ENCODE results near the gene ATP1A3. TPM values are rescaled to one million over a fixed set of nuclear protein-coding genes. Genes with fewer than 3 reads are reported as not detected.

Gene ATP1A3
- total RNA-seq, 1 experiment from 2014 or later: 34.7 TPM

GRCh38 chr19:41957838-41958366 lies 36.1 kb downstream of the ATP1A3 start:
- Histone ChIP-seq H3K36me3 (ENCODE audit: control insufficient read depth in 1 of 2, insufficient read depth in 2 of 2, low read length in 2 of 2) (no peaks in the 10 kb centered on the region), H3K9me3 (ENCODE audit: control insufficient read depth in 1 of 2, insufficient read depth in 1 of 2, low read depth in 1 of 2, low read length in 2 of 2) (no peaks in the 10 kb centered on the region), H3K4me1 (ENCODE audit: control insufficient read depth in 1 of 2, insufficient read depth in 2 of 2, low read length in 2 of 2) (peaks cover 24 to 38% of the 10 kb centered on the region in 2 experiments), H3K4me3 (replicated peaks in 1 of 2; ENCODE audit: low read depth in 1 of 2, low read length in 2 of 2) (peak overlapping the region; percentile 82 to 87), H3K79me2 (ENCODE audit: insufficient read depth, low read length) (no peaks in the 10 kb centered on the region), H4K20me1 (ENCODE audit: insufficient read depth) (no peaks in the 10 kb centered on the region), H3K27me3 (ENCODE audit: insufficient read depth, low read length) (no peaks in the 10 kb centered on the region), H3K27ac (ENCODE audit: low read depth, low read length) (peak overlapping the region; percentile 72), H2AFZ (ENCODE audit: low read depth, low read length, poor library complexity, severe bottlenecking) (peak overlapping the region; percentile 70), H3K4me2 (ENCODE audit: low read length) (peak overlapping the region; percentile 100), H3K9ac (ENCODE audit: low read length) (peak overlapping the region; percentile 84), H3K9me2 (ENCODE audit: insufficient read depth) (no peaks in the 10 kb centered on the region)
- RAD21 ChIA-PET (ENCODE audit: low non-redundant PET in 1 of 2, low total read pairs in 2 of 2, uncharacterized antibody in 2 of 2, unreplicated experiment in 2 of 2): interaction anchor here in 1 of 2 experiments (1.5 kb wide), 1 partner anchor 85 kb away, joined by 4 read pairs; no protein-coding TSS in a partner anchor
- intact Hi-C loops (cut with micrococcal nuclease): loop anchor here (1.0 to 10.0 kb wide), 4 partner anchors 73 to 253 kb away; partner anchors contain the start of gene CEACAM5
- POLR2A ChIA-PET: interaction anchor here (0.6 to 2.3 kb wide), 6 partner anchors 71 to 124 kb away, joined by 3 to 18 read pairs (median 4); partner anchors contain the start of gene RPS19
- TSS peak; percentile 47 for BruUV-seq (replicated peaks)
- peak; percentile 77 for ATAC-seq
- peak; percentile 79 for DNase-seq (ENCODE audit: low read depth, low spot score)
- no peak for TF ChIP-seq EZH2phosphoT487 (IDR thresholded peaks at IDR 0.05; ENCODE audit: borderline replicate concordance)
- peak; percentile 90 to 93 (median 91); a peak in 5 of 6 replicates for TF ChIP-seq CTCF (IDR thresholded peaks at IDR 0.05 in 2 of 3, conservative IDR thresholded peaks at IDR 0.05 in 1 of 3; ENCODE audit: borderline replicate concordance in 1 of 3, insufficient read depth in 1 of 3, low read depth in 2 of 3, low read length in 2 of 3)
- no peak for TF ChIP-seq JUND (IDR thresholded peaks at IDR 0.05)
- TF ChIP-seq ATF3 (IDR thresholded peaks at IDR 0.05): no peak
- 0 out of 2 replicates have a peak, but pooled peaks have one; percentile 35 for TF ChIP-seq MAX (IDR thresholded peaks at IDR 0.05)
- peak; percentile 92 for TF ChIP-seq RAD21 (IDR thresholded peaks at IDR 0.05; ENCODE audit: low read depth)
- no peak for TF ChIP-seq ZNF274 (IDR thresholded peaks at IDR 0.05; ENCODE audit: low read depth, low read length)
- no peak for TF ChIP-seq ELF1 (IDR thresholded peaks at IDR 0.05; ENCODE audit: borderline replicate concordance, low read depth)
- TF ChIP-seq CBX3 (IDR thresholded peaks at IDR 0.05; ENCODE audit: low read depth): no peak
- no peak for TF ChIP-seq FOSL1 (IDR thresholded peaks at IDR 0.05; ENCODE audit: low read depth)
- TF ChIP-seq SIN3A (IDR thresholded peaks at IDR 0.05; ENCODE audit: low read depth): no peak
- TF ChIP-seq ZBTB33 (IDR thresholded peaks at IDR 0.05; ENCODE audit: extremely low read depth, insufficient replicate concordance, low read length): no peak
- no peak for TF ChIP-seq REST (IDR thresholded peaks at IDR 0.05; ENCODE audit: low read depth)
- no peak for TF ChIP-seq ZFX (IDR thresholded peaks at IDR 0.05)
- TF ChIP-seq TCF7L2 (IDR thresholded peaks at IDR 0.05; ENCODE audit: borderline replicate concordance, extremely low read depth, insufficient read depth, insufficient read length): no peak
- TF ChIP-seq SP1 (IDR thresholded peaks at IDR 0.05; ENCODE audit: low read depth): no peak
- peak; percentile 12 for TF ChIP-seq YY1 (IDR thresholded peaks at IDR 0.05; ENCODE audit: extremely low read depth, insufficient replicate concordance, low read depth, low read length)
- CTCF ChIA-PET: interaction anchor here (0.6 to 3.5 kb wide), 10 partner anchors 8 to 166 kb away, joined by 3 to 16 read pairs (median 4); partner anchors contain the start of gene ZNF574
